Measurements from ENCODE around the gene TP63. TPM values are rescaled to one million over a fixed set of nuclear protein-coding genes. Genes with fewer than 3 reads are reported as not detected.
"Not testable (repeated sequence)": the region's sequence is repeated elsewhere in the genome, so short reads cannot be mapped to it uniquely, and the experiment has no call there.

TP63 gene
- total and polyA plus RNA-seq, 8 donors, result 0.45 to 2.7 (median 0.84) TPM

- H3K27me3 ChIP-seq, result no peaks in the 10 kb centered on the region
- no peak overlapping the region for H3K27ac ChIP-seq
- TF ChIP-seq CTCF (IDR thresholded peaks at IDR 0.05), result no peak
- H3K4me3 ChIP-seq, result no peak overlapping the region
- H3K9me3 ChIP-seq, result no peaks in the 10 kb centered on the region
- ATAC-seq, result no peak
- H3K4me1 ChIP-seq, result no peaks in the 10 kb centered on the region
- no peaks in the 10 kb centered on the region for H3K36me3 ChIP-seq
- no peak for DNase-seq
- intact Hi-C loops (cut with DNase I), result no loop called here
Measured at GRCh38 chr3:189664311-189664710, 33.1 kb downstream of the TP63 start.

GRCh38 chr3:189672346-189672745 is 41.2 kb downstream of the TP63 start:
- H3K27me3 ChIP-seq; H3K27ac ChIP-seq; DNase-seq; intact Hi-C loops (cut with DNase I); H3K9me3 ChIP-seq; H3K36me3 ChIP-seq; H3K4me1 ChIP-seq; ATAC-seq; H3K4me3 ChIP-seq: not testable (repeated sequence)

GRCh38 chr3:189673535-189673934 is 42.3 kb downstream of the TP63 start:
- H3K4me1 ChIP-seq, result no peaks in the 10 kb centered on the region
- TF ChIP-seq CTCF (IDR thresholded peaks at IDR 0.05), result no peak
- intact Hi-C loops (cut with DNase I), result no loop called here
- no peaks in the 10 kb centered on the region for H3K27me3 ChIP-seq
- ATAC-seq (no peak), DNase-seq (no peak)
- H3K9me3 ChIP-seq, result peaks cover 0 to 2% of the 10 kb centered on the region in 2 donors
- H3K36me3 ChIP-seq, result no peaks in the 10 kb centered on the region
- H3K4me3 ChIP-seq, result no peak overlapping the region
- no peak overlapping the region for H3K27ac ChIP-seq

- intact Hi-C loops (cut with DNase I), result no loop called here
- no peak for TF ChIP-seq CTCF (IDR thresholded peaks at IDR 0.05)
Measured at GRCh38 chr3:189674249-189674913, 43.2 kb downstream of the TP63 start.

GRCh38 chr3:189677667-189678066 is 46.5 kb downstream of the TP63 start:
- no peak for TF ChIP-seq CTCF (IDR thresholded peaks at IDR 0.05)
- peaks cover 0 to 2% of the 10 kb centered on the region in 2 donors for H3K9me3 ChIP-seq
- H3K4me3 ChIP-seq, result no peak overlapping the region
- ATAC-seq (no peak), DNase-seq (no peak)
- intact Hi-C loops (cut with DNase I), result no loop called here
- no peaks in the 10 kb centered on the region for H3K4me1 ChIP-seq
- H3K27me3 ChIP-seq, result no peaks in the 10 kb centered on the region
- no peaks in the 10 kb centered on the region for H3K36me3 ChIP-seq
- no peak overlapping the region for H3K27ac ChIP-seq

More at GRCh38 chr3:189674249-189674913, 43.2 kb downstream of the TP63 start:
- Histone ChIP-seq H3K4me3 (no peak overlapping the region), H3K27me3 (no peaks in the 10 kb centered on the region), H3K9me3 (peaks cover 0 to 2% of the 10 kb centered on the region in 2 donors), H3K4me1 (no peaks in the 10 kb centered on the region), H3K27ac (no peak overlapping the region), H3K36me3 (no peaks in the 10 kb centered on the region)
- DNase-seq, result no peak
- ATAC-seq, result no peak

GRCh38 chr3:189680723-189681122 is 49.5 kb downstream of the TP63 start:
- H3K27ac ChIP-seq, result no peak overlapping the region
- H3K27me3 ChIP-seq, result no peaks in the 10 kb centered on the region
- DNase-seq (no peak), ATAC-seq (no peak)
- H3K36me3 ChIP-seq, result no peaks in the 10 kb centered on the region
- peaks cover 0 to 2% of the 10 kb centered on the region in 2 donors for H3K9me3 ChIP-seq
- H3K4me3 ChIP-seq, result no peak overlapping the region
- TF ChIP-seq CTCF (IDR thresholded peaks at IDR 0.05), result no peak
- H3K4me1 ChIP-seq, result no peaks in the 10 kb centered on the region
- intact Hi-C loops (cut with DNase I), result no loop called here

All from left lung (tissue), 10 donors.